ENCODE results near the gene ACTL8. TPM values are rescaled to one million over a fixed set of nuclear protein-coding genes. Genes with fewer than 3 reads are reported as not detected.

ACTL8 gene
- total and polyA plus RNA-seq, 7 experiments from 2014 or later: not detected

DNA sequence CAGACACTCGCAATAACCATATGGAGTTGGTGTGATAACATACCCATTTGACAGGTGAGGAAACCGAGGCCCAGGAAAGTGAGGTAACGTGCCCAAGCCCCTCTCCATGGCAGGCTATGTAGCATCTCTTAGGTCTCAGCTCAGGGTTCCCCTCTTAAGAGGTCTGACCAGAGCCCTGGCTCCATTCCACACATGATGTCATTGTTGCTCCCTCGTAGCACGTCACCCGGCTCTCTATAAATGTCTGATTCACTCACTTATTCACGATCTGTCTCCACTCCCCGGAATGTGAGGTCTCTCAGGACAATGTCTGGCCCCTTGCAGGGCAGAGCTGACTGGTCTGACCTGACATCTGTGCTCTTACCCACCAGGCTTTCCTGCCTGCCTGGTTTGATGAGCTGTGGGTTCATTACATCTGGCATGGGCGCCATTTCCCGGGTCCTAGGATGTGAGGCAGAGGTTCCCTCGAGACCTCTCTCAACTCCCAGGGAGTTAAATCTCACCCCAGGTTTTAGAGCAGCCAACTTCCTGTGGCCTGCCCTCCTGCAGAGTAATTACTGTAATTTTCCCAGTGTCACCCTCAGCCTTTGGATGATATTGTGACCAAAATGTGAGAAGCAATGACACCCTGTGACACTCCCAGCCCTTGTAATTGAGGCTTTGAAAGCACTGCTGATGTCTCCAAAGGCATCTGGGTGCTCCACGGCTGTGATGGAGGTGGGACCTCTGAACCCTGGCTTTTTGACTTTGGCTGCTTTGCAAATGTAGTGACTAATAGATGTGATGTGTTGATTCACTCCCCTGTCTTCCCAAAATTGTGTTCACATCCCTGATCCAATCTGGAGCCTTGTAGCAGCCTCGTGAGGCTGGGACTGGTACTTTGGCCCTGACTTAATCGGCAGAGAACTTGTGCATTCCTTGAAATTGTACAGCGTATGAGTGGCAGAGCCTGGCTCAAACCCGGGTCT is 10.6 kb downstream of the ACTL8 start:
- H3K4me1 ChIP-seq (ENCODE audit: control insufficient read depth in 2 of 2, insufficient read depth in 2 of 2, low read length in 2 of 2): no peaks in the 10 kb centered on the region
- intact Hi-C loops (cut with micrococcal nuclease): no loop called here
- no peak overlapping the region for H3K4me3 Mint-ChIP-seq
- no peak for ATAC-seq
- H3K36me3 Mint-ChIP-seq: peaks cover 0 to 2% (median 0%) of the 10 kb centered on the region in 5 donors
- H3K27ac ChIP-seq (ENCODE audit: low read depth, low read length): no peak overlapping the region
- H3K27me3 Mint-ChIP-seq: peaks cover 3 to 28% (median 7%) of the 10 kb centered on the region in 5 donors
- peaks cover 0 to 17% (median 7%) of the 10 kb centered on the region in 11 donors for H3K9me3 Mint-ChIP-seq
- no peak for DNase-seq
- H3K9me3 ChIP-seq (ENCODE audit: control insufficient read depth in 2 of 3, low read length in 3 of 3): peaks cover 0 to 2% (median 0%) of the 10 kb centered on the region in 3 experiments
- H3K36me3 ChIP-seq (ENCODE audit: control insufficient read depth in 2 of 3, insufficient read depth in 3 of 3, low read length in 3 of 3): no peaks in the 10 kb centered on the region
- H3K27me3 ChIP-seq (ENCODE audit: control insufficient read depth in 2 of 2, insufficient read depth in 2 of 2, low read length in 2 of 2): no peaks in the 10 kb centered on the region
- H3K27ac Mint-ChIP-seq: no peak overlapping the region
- ChIA-PET POLR2A (no interaction called here), CTCF (no interaction called here)
- no peak overlapping the region for H3K4me3 ChIP-seq (ENCODE audit: low read length)
- H3K4me1 Mint-ChIP-seq: no peaks in the 10 kb centered on the region

DNA sequence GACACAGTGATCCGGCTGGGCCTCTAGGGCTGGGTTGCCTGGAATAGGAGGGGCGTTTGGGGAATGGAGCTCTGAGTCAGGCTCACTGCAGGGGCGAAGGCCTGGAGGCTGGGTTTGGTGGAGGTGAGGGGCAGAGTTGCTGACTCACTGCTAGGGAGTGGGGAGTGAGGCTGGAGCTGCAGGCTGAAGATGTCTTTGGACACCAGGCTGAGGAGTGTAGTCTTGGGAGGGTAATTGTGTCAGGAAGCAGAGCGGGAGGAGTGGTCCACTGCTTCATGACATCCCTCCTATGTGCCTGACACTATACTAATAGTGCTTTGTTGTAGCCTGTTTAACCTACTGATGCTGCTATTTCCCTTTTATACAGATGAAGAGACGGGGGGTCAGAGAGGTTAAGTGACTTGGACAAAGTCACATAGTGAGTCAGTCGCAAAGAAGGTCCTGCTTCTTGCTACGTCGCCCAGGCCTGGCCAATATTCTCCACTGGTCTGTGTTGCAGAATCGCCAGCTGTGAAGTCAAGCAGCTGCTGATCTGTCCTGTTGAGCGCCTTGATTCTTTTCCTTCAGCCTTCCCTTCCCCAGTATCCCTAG is 13.6 kb downstream of the ACTL8 start:
- H3K27ac Mint-ChIP-seq: no peak overlapping the region
- H3K27me3 ChIP-seq (ENCODE audit: control insufficient read depth in 2 of 2, insufficient read depth in 2 of 2, low read length in 2 of 2): no peaks in the 10 kb centered on the region

DNA sequence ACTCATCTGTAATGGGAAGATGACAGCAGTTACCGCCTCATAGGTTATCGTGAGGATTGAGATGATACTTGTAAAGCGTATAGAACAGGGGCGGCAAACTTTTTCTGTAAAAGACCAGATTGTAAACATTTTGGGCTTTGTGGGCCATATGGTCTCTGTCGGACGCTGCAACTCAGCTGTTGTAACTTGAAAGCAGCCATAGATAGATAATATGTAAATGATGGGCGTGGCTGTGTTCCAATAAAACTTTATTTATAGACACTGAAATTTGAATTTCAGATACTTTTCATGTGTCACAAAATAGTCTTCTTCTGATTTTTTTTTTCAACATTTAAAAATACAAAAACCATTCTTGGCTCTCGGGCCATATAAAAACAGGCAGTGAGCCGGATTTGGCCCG is 15.8 kb downstream of the ACTL8 start:
- Histone ChIP-seq H3K4me1 (ENCODE audit: control insufficient read depth in 2 of 2, insufficient read depth in 2 of 2, low read length in 2 of 2) (no peaks in the 10 kb centered on the region), H3K27me3 (ENCODE audit: control insufficient read depth in 2 of 2, insufficient read depth in 2 of 2, low read length in 2 of 2) (no peaks in the 10 kb centered on the region), H3K27ac (ENCODE audit: low read depth, low read length) (no peak overlapping the region), H3K4me3 (ENCODE audit: low read length) (no peak overlapping the region), H3K9me3 (ENCODE audit: control insufficient read depth in 2 of 3, low read length in 3 of 3) (no peaks in the 10 kb centered on the region), H3K36me3 (ENCODE audit: control insufficient read depth in 2 of 3, insufficient read depth in 3 of 3, low read length in 3 of 3) (no peaks in the 10 kb centered on the region)
- Mint-ChIP-seq H3K9me3 (peaks cover 0 to 4% (median 0%) of the 10 kb centered on the region in 11 donors), H3K4me3 (no peak overlapping the region), H3K27me3 (peaks cover 4 to 23% (median 13%) of the 10 kb centered on the region in 5 donors), H3K27ac (no peak overlapping the region), H3K36me3 (no peaks in the 10 kb centered on the region), H3K4me1 (no peaks in the 10 kb centered on the region)
- ChIA-PET CTCF (no interaction called here), POLR2A (no interaction called here)
- intact Hi-C loops (cut with micrococcal nuclease): no loop called here
- DNase-seq (no peak), ATAC-seq (no peak)

More for the DNA sequence above, 13.6 kb downstream of the ACTL8 start:
- Histone ChIP-seq H3K36me3 (ENCODE audit: control insufficient read depth in 2 of 3, insufficient read depth in 3 of 3, low read length in 3 of 3) (no peaks in the 10 kb centered on the region), H3K9me3 (ENCODE audit: control insufficient read depth in 2 of 3, low read length in 3 of 3) (no peaks in the 10 kb centered on the region), H3K4me3 (ENCODE audit: low read length) (no peak overlapping the region), H3K27ac (ENCODE audit: low read depth, low read length) (no peak overlapping the region), H3K4me1 (ENCODE audit: control insufficient read depth in 2 of 2, insufficient read depth in 2 of 2, low read length in 2 of 2) (no peaks in the 10 kb centered on the region)
- Mint-ChIP-seq H3K36me3 (no peaks in the 10 kb centered on the region), H3K9me3 (peaks cover 0 to 4% (median 0%) of the 10 kb centered on the region in 11 donors), H3K4me3 (no peak overlapping the region), H3K27me3 (peaks cover 3 to 29% (median 10%) of the 10 kb centered on the region in 5 donors), H3K4me1 (no peaks in the 10 kb centered on the region)
- intact Hi-C loops (cut with micrococcal nuclease): no loop called here
- no peak for ATAC-seq
- ChIA-PET POLR2A (no interaction called here), CTCF (no interaction called here)
- no peak for DNase-seq

DNA sequence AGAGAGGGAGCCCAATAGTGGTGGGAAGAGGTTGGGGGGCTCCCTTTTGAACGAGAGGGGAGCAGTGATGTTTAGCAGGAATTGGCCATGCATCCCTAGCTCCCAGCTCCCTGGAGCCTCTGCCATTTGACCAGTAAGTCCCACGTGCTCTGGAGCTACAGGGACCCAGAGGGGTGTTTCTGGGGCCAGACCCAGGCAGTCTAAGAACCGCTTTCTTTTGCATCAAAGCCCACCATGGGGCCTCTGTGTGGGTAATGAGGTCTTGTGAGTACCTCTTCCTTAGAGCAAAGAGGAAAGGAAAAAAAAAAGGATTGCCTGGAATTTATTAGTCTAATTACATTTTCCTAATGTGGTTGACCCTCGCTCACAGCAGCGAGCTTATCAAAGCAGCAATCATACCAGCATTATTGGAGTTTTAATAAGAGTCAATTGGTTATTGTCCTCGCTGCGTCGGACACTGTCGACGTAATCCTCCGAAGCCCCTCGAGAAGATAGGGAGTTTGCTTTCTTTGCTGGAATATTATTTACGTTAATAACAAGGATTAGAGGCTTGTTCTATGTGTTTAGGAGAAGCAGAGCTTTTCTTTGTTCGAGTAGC is 17.6 kb downstream of the ACTL8 start:
- intact Hi-C loops (cut with micrococcal nuclease): no loop called here
- POLR2A ChIA-PET: no interaction called here
- Mint-ChIP-seq H3K36me3 (no peaks in the 10 kb centered on the region), H3K4me3 (no peak overlapping the region), H3K9me3 (peaks cover 0 to 2% (median 0%) of the 10 kb centered on the region in 11 donors), H3K27me3 (peaks cover 4 to 19% (median 13%) of the 10 kb centered on the region in 5 donors), H3K4me1 (no peaks in the 10 kb centered on the region), H3K27ac (no peak overlapping the region)
- H3K9me3 ChIP-seq (ENCODE audit: control insufficient read depth in 2 of 3, low read length in 3 of 3): no peaks in the 10 kb centered on the region
- no peak for ATAC-seq
- no peak for DNase-seq
- H3K27me3 ChIP-seq (ENCODE audit: control insufficient read depth in 2 of 2, insufficient read depth in 2 of 2, low read length in 2 of 2): no peaks in the 10 kb centered on the region
- CTCF ChIA-PET: no interaction called here
- no peaks in the 10 kb centered on the region for H3K36me3 ChIP-seq (ENCODE audit: control insufficient read depth in 2 of 3, insufficient read depth in 3 of 3, low read length in 3 of 3)
- H3K4me3 ChIP-seq (ENCODE audit: low read length): no peak overlapping the region
- H3K27ac ChIP-seq (ENCODE audit: low read depth, low read length): no peak overlapping the region
- H3K4me1 ChIP-seq (ENCODE audit: control insufficient read depth in 2 of 2, insufficient read depth in 2 of 2, low read length in 2 of 2): no peaks in the 10 kb centered on the region

DNA sequence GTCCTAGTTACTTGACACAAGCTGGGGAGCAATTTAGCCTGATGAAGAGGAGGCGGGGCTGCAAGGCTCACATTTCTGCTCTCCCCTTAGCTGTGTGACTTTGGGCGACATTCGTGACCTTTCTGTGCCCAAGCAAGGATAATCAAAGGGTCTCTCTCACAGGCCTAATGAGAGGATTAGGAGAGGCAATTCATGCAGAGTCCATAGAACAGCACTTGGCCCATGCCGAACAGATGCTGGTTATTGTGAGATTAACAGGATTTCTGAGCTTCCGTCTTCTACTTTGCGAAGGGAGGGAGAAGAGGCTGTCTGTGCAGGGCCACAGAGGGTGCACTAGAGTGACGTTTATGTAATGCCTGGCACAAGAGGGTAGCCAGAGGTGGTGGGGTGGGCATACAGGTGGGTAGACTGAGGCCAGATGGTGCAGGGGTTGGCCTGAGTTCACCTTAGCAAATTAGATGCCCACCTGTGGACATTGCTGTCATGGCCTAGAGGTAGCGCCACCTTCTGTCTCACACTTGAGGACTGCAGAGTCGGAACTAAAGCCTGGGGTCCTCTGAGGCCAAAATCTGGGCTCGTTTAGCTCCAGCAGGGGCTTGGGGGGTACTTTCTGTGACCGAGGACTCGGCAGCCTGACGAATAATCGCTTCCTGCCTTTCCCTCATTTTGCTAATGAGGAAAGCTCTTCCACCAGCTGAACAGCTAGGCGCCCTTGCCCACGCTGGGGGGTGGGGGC is 18.6 kb downstream of the ACTL8 start:
- Histone ChIP-seq H3K36me3 (ENCODE audit: control insufficient read depth in 2 of 3, insufficient read depth in 3 of 3, low read length in 3 of 3) (no peaks in the 10 kb centered on the region), H3K4me3 (ENCODE audit: low read length) (no peak overlapping the region), H3K27ac (ENCODE audit: low read depth, low read length) (no peak overlapping the region), H3K4me1 (ENCODE audit: control insufficient read depth in 2 of 2, insufficient read depth in 2 of 2, low read length in 2 of 2) (no peaks in the 10 kb centered on the region), H3K9me3 (ENCODE audit: control insufficient read depth in 2 of 3, low read length in 3 of 3) (no peaks in the 10 kb centered on the region), H3K27me3 (ENCODE audit: control insufficient read depth in 2 of 2, insufficient read depth in 2 of 2, low read length in 2 of 2) (no peaks in the 10 kb centered on the region)
- intact Hi-C loops (cut with micrococcal nuclease): no loop called here
- H3K36me3 Mint-ChIP-seq: no peaks in the 10 kb centered on the region
- POLR2A ChIA-PET: no interaction called here
- H3K4me3 Mint-ChIP-seq: no peak overlapping the region
- H3K9me3 Mint-ChIP-seq: peaks cover 0 to 2% (median 0%) of the 10 kb centered on the region in 11 donors
- H3K27ac Mint-ChIP-seq: peak overlapping the region in 1 of 9 donors; percentile 12
- no peaks in the 10 kb centered on the region for H3K4me1 Mint-ChIP-seq
- CTCF ChIA-PET: no interaction called here
- DNase-seq (no peak), ATAC-seq (no peak)
- peaks cover 4 to 18% (median 13%) of the 10 kb centered on the region in 5 donors for H3K27me3 Mint-ChIP-seq

DNA sequence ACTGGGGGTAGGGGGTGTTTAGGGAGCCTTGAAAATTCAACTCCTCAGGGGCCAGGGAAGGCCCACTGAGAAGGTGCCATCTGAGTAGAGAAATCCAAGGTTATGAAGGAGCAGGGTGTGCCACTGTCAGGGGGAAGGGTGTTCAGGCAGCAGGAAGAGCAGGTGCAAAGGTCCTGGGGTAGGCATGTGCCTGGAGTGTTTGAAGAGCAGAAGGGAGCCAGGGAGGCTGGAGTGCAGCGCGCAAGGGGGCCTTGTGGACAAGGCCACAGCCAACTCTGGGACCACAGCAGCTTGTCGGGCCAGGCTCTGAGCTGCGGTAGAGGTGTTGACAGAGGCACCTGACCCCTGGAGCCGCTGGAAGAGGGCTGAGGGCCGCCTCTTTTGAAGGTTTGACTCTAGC is 19.3 kb downstream of the ACTL8 start:
- H3K9me3 ChIP-seq (ENCODE audit: control insufficient read depth in 2 of 3, low read length in 3 of 3): no peaks in the 10 kb centered on the region
- Mint-ChIP-seq H3K4me3 (no peak overlapping the region), H3K4me1 (no peaks in the 10 kb centered on the region), H3K9me3 (peaks cover 0 to 5% (median 0%) of the 10 kb centered on the region in 11 donors), H3K27ac (peak overlapping the region in 1 of 9 donors; percentile 37), H3K27me3 (peaks cover 4 to 18% (median 13%) of the 10 kb centered on the region in 5 donors), H3K36me3 (no peaks in the 10 kb centered on the region)
- no peak overlapping the region for H3K4me3 ChIP-seq (ENCODE audit: low read length)
- ATAC-seq (no peak), DNase-seq (no peak)
- intact Hi-C loops (cut with micrococcal nuclease): no loop called here
- no peaks in the 10 kb centered on the region for H3K36me3 ChIP-seq (ENCODE audit: control insufficient read depth in 2 of 3, insufficient read depth in 3 of 3, low read length in 3 of 3)
- ChIA-PET POLR2A (no interaction called here), CTCF (no interaction called here)
- no peaks in the 10 kb centered on the region for H3K27me3 ChIP-seq (ENCODE audit: control insufficient read depth in 2 of 2, insufficient read depth in 2 of 2, low read length in 2 of 2)
- no peak overlapping the region for H3K27ac ChIP-seq (ENCODE audit: low read depth, low read length)
- no peaks in the 10 kb centered on the region for H3K4me1 ChIP-seq (ENCODE audit: control insufficient read depth in 2 of 2, insufficient read depth in 2 of 2, low read length in 2 of 2)

Data from naive thymus-derived CD4-positive, alpha-beta T cell (primary cell).